ENCODE results near the gene STX1B.
"Not testable (repeated sequence)": the region's sequence is repeated elsewhere in the genome, so short reads cannot be mapped to it uniquely, and the experiment has no call there.

The STX1B gene

GRCh38 chr16:30949650-30950515 is 60.6 kb downstream of the STX1B start:
- no peak for DNase-seq

GRCh38 chr16:30948667-30949649 is 61.5 kb downstream of the STX1B start, which contains the start of gene ORAI3:
TSS of gene ORAI3 (plus strand) at chr16:30949068. CDS start at chr16:30949290, 222 bp downstream.
- DNase-seq = no peak

GRCh38 chr16:30947859-30948666 is 62.4 kb downstream of the STX1B start:
- peak; percentile 50 for DNase-seq

GRCh38 chr16:30947541-30947858 is 62.9 kb downstream of the STX1B start:
- no peak for DNase-seq

GRCh38 chr16:30946671-30947540 is 63.5 kb downstream of the STX1B start:
- no peak for DNase-seq

GRCh38 chr16:30944352-30944751 is 66.1 kb downstream of the STX1B start:
- DNase-seq = no peak

GRCh38 chr16:30942426-30942806 is 68.0 kb downstream of the STX1B start:
- no peak for DNase-seq

- DNase-seq = no peak
Measured at GRCh38 chr16:30941600-30942425, 68.6 kb downstream of the STX1B start.

GRCh38 chr16:30939571-30939970 is 70.9 kb downstream of the STX1B start:
- not testable (repeated sequence) for DNase-seq
